Ovary (tissue), 3 donors: Measurements from ENCODE around the gene ABHD4.

Source experiments
- EP300 ChIP-seq: sonication (generic); formaldehyde crosslinking; IDR thresholded peaks from one replicate; pipeline ENCODE4 v1.6.1; 2017; ENCODE audit warnings: antibody characterized with exemption
- POLR2A ChIP-seq: fragments of 450-650 bp; IDR thresholded peaks from one replicate; pipeline ENCODE4 v1.6.1; 2017; ENCODE audit warnings: antibody characterized with exemption, mild to moderate bottlenecking, moderate library complexity
- TF ChIP-seq, protein P1 (sequence below), 3 donors: fragments of 450-650 bp in 2 of 3; fragments of 200-600 bp in 1 of 3; IDR thresholded peaks; one replicate each; pipeline versions ENCODE4 v1.5.1 to v1.8.0; 2016 to 2022; ENCODE audit warnings: antibody characterized with exemption in 3 of 3, mild to moderate bottlenecking in 1 of 3
- donor health status: DM: no; HTN: no; CAD: no.

DNA sequence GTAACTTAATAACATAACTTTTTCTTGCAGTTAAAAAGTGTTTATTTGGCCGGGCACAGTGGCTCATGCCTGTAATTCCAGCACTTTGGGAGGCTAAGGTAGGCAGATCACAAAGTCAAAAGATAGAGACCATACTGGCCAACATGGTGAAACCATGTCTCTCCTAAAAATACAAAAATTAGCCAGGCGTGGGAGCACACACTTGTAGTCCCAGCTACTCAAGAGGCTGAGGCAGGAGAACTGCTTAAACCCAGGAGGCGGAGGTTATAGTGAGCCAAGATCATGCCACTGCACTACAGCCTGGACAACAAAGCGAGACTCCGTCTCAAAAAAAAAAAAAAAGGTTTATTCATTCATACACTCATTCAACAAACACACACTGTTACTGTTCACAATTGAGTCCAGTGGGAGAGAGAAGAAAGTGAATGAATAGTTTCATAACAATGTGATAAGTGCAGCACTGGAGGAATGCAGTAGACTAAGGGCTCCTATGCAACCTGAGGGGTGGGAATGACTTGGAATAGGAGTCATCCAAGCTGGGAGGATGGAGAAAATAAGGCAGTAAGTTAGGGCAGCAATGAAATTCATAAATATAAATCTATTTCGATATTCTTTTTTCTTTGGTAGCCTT is 28.9 kb upstream of the ABHD4 start:
- TF ChIP-seq, protein P1, sequence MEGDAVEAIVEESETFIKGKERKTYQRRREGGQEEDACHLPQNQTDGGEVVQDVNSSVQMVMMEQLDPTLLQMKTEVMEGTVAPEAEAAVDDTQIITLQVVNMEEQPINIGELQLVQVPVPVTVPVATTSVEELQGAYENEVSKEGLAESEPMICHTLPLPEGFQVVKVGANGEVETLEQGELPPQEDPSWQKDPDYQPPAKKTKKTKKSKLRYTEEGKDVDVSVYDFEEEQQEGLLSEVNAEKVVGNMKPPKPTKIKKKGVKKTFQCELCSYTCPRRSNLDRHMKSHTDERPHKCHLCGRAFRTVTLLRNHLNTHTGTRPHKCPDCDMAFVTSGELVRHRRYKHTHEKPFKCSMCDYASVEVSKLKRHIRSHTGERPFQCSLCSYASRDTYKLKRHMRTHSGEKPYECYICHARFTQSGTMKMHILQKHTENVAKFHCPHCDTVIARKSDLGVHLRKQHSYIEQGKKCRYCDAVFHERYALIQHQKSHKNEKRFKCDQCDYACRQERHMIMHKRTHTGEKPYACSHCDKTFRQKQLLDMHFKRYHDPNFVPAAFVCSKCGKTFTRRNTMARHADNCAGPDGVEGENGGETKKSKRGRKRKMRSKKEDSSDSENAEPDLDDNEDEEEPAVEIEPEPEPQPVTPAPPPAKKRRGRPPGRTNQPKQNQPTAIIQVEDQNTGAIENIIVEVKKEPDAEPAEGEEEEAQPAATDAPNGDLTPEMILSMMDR (IDR thresholded peaks at IDR 0.05), result no peak
- TF ChIP-seq POLR2A (no peak), EP300 (no peak)
